ENCODE results near the gene ZMYM5.
A peak's percentile ranks its signal among the peaks of the same experiment; 100 is the strongest.
"Not testable (repeated sequence)": the region's sequence is repeated elsewhere in the genome, so short reads cannot be mapped to it uniquely, and the experiment has no call there.

ZMYM5 gene

GRCh38 chr13:19818223-19818842, 45.1 kb downstream of the ZMYM5 start:
- DNase-seq = peak; percentile 9

- DNase-seq = no peak
These were observed 45.8 kb downstream of the ZMYM5 start for GRCh38 chr13:19817510-19818158.

- DNase-seq = no peak
These were observed 46.3 kb downstream of the ZMYM5 start for GRCh38 chr13:19817106-19817505.

GRCh38 chr13:19815842-19816241, 47.6 kb downstream of the ZMYM5 start:
- DNase-seq = not testable (repeated sequence)

- no peak for DNase-seq
These were observed 52.2 kb downstream of the ZMYM5 start for GRCh38 chr13:19810996-19811881.

- no peak for DNase-seq
These were observed 53.3 kb downstream of the ZMYM5 start for GRCh38 chr13:19810151-19810550.

- no peak for DNase-seq
These were observed 57.7 kb downstream of the ZMYM5 start for GRCh38 chr13:19805765-19806164.

- DNase-seq = no peak
These were observed 67.5 kb downstream of the ZMYM5 start for GRCh38 chr13:19795956-19796355.

- no peak for DNase-seq
These were observed 68.8 kb downstream of the ZMYM5 start for GRCh38 chr13:19794631-19795030.

- no peak for DNase-seq
These were observed 71.4 kb downstream of the ZMYM5 start for GRCh38 chr13:19791953-19792537.

- DNase-seq = peak; percentile 91
These were observed 80.4 kb downstream of the ZMYM5 start, which contains the start of gene PSPC1 for GRCh38 chr13:19782727-19783682. PSPC1 (minus strand) TSS chr13:19782945; CDS start chr13:19782757, 188 bp downstream.

- peak; percentile 42 for DNase-seq
These were observed 81.3 kb downstream of the ZMYM5 start for GRCh38 chr13:19782049-19782726.

GRCh38 chr13:19781526-19781925, 81.9 kb downstream of the ZMYM5 start:
- DNase-seq = no peak

- DNase-seq = peak; percentile 0
These were observed 82.6 kb downstream of the ZMYM5 start for GRCh38 chr13:19780753-19781418.
